ENCODE measurements around the gene ZNF337. TPM values are rescaled to one million over a fixed set of nuclear protein-coding genes. Genes with fewer than 3 reads are reported as not detected.
"Not testable (repeated sequence)": the region's sequence is repeated elsewhere in the genome, so short reads cannot be mapped to it uniquely, and the experiment has no call there.

The ZNF337 gene
- total RNA-seq, 1 donor from 2014 or later: 24.5 TPM

DNA sequence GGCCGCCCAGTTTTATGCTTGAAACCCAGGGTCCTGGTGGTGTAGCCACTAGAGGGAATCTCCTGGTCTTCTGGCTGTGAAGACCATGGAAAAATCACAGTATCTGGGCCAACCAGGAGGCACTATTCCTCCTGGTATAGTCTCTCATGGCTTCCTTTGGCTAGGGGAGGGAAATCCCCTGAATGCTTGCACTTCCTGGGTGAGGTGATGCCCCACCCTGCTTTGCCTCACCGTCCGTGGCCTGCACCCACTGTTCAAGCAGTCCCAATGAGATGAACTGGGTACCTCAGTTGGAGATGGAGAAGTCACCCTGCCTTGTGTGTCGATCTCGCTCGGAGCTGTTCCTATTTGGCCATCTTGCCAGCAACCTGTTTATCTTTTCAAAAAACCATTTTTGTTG lies 10.1 kb upstream of the ZNF337 start:
- TF ChIP-seq, protein P1, sequence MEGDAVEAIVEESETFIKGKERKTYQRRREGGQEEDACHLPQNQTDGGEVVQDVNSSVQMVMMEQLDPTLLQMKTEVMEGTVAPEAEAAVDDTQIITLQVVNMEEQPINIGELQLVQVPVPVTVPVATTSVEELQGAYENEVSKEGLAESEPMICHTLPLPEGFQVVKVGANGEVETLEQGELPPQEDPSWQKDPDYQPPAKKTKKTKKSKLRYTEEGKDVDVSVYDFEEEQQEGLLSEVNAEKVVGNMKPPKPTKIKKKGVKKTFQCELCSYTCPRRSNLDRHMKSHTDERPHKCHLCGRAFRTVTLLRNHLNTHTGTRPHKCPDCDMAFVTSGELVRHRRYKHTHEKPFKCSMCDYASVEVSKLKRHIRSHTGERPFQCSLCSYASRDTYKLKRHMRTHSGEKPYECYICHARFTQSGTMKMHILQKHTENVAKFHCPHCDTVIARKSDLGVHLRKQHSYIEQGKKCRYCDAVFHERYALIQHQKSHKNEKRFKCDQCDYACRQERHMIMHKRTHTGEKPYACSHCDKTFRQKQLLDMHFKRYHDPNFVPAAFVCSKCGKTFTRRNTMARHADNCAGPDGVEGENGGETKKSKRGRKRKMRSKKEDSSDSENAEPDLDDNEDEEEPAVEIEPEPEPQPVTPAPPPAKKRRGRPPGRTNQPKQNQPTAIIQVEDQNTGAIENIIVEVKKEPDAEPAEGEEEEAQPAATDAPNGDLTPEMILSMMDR (IDR thresholded peaks at IDR 0.05; ENCODE audit: partially characterized antibody, unreplicated experiment): no peak
- Mint-ChIP-seq H3K4me1 (ENCODE audit: low read depth, unreplicated experiment) (no peaks in the 10 kb centered on the region), H3K36me3 (ENCODE audit: unreplicated experiment) (no peaks in the 10 kb centered on the region), H3K27me3 (ENCODE audit: unreplicated experiment) (peaks cover 1% of the 10 kb centered on the region), H3K27ac (ENCODE audit: unreplicated experiment) (no peak overlapping the region), H3K9me3 (ENCODE audit: unreplicated experiment) (peaks cover 10% of the 10 kb centered on the region), H3K4me3 (ENCODE audit: unreplicated experiment) (no peak overlapping the region)
- no peak for DNase-seq

DNA sequence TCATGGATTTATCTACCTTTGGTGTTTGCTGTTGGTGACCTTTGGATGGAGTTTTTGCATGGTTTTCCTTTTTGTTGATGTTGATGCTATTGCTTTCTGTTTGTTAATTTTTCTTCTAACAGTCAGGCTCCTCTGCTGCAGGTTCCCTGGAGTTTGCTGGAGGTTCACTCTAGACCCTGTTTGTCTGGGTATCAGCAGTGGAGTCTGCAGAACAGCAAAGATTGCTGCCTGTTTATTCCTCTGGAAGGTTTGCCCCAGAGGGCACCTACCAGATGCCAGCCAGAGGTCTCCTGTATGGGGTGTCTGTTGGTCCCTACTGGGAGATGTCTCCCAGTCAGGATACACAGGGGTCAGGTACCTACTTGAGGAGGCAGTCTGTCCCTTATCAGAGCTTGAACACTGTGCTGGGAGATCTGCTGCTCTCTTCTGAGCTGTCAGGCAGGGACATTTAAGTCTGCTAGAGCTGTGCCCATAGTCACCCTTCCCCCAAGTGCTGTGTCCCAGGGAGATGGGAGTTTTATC lies 9.2 kb upstream of the ZNF337 start:
- peaks cover 4% of the 10 kb centered on the region for H3K36me3 Mint-ChIP-seq (ENCODE audit: unreplicated experiment)
- no peak for DNase-seq
- TF ChIP-seq, protein P1 (IDR thresholded peaks at IDR 0.05; ENCODE audit: partially characterized antibody, unreplicated experiment): no peak
- peaks cover 14% of the 10 kb centered on the region for H3K9me3 Mint-ChIP-seq (ENCODE audit: unreplicated experiment)
- no peaks in the 10 kb centered on the region for H3K4me1 Mint-ChIP-seq (ENCODE audit: low read depth, unreplicated experiment)
- no peak overlapping the region for H3K27ac Mint-ChIP-seq (ENCODE audit: unreplicated experiment)
- H3K4me3 Mint-ChIP-seq (ENCODE audit: unreplicated experiment): no peak overlapping the region
- H3K27me3 Mint-ChIP-seq (ENCODE audit: unreplicated experiment): no peaks in the 10 kb centered on the region

DNA sequence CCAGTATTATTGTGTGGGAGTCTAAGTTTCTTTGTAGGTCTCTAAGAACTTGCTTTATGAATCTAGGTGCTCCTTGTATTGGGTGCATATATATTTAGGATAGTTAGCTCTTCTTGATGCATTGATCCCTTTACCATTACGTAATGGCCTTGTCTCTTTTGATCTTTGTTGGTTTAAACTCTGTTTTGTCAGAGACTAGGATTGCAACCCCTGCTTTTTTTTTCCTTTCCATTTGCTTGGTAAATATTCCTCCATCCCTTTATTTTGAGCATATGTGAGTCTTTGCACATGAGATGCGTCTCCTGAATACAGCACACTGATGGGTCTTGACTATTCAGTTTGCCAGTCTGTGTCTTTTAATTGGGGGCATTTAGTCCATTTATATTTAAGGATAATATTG lies 7.7 kb upstream of the ZNF337 start:
- H3K4me1 Mint-ChIP-seq (ENCODE audit: low read depth, unreplicated experiment); H3K27me3 Mint-ChIP-seq (ENCODE audit: unreplicated experiment); H3K27ac Mint-ChIP-seq (ENCODE audit: unreplicated experiment): not testable (repeated sequence)

DNA sequence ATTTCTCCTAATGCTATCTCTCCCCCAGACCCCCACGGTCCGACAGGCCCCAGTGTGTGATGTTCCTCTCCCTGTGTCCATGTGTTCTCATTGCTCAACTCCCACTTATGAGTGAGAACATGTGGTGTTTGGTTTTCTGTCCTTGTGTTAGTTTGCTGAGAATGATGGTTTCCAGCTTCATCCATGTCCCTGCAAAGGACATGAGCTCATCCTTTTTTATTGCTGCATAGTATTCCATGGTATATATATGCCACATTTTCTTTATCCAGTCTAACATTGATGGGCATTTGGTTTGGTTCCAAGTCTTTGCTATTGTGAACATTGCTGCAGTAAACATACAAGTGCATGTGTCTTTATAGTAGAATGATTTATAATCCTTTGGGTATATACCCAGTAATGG lies 4.2 kb upstream of the ZNF337 start:
- not testable (repeated sequence) for H3K4me3 Mint-ChIP-seq (ENCODE audit: unreplicated experiment); DNase-seq; H3K27me3 Mint-ChIP-seq (ENCODE audit: unreplicated experiment); H3K4me1 Mint-ChIP-seq (ENCODE audit: low read depth, unreplicated experiment); H3K27ac Mint-ChIP-seq (ENCODE audit: unreplicated experiment)
- Mint-ChIP-seq H3K9me3 (ENCODE audit: unreplicated experiment) (peaks cover 15% of the 10 kb centered on the region), H3K36me3 (ENCODE audit: unreplicated experiment) (peaks cover 19% of the 10 kb centered on the region)

More for the DNA sequence above, 7.7 kb upstream of the ZNF337 start:
- not testable (repeated sequence) for H3K4me3 Mint-ChIP-seq (ENCODE audit: unreplicated experiment); DNase-seq
- Mint-ChIP-seq H3K9me3 (ENCODE audit: unreplicated experiment) (peaks cover 15% of the 10 kb centered on the region), H3K36me3 (ENCODE audit: unreplicated experiment) (peaks cover 19% of the 10 kb centered on the region)

DNA sequence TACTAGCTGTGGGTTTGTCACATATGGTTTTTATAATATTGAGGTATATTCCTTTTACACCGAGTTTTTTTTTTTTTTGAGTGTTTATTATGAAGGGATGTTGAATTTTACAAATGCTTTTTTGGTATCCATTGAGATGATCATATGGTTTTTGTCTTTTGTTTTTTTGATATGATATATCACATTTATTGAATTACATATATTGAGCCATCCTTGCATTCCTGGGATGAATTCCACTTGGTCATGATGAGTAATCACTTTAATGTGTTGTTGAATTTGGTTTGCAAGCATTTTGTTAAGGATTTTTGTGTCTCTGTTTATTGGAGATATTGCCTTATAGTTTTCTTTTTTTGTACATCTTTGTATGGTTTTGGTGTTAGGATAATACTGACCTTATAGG lies 3.3 kb upstream of the ZNF337 start:
- peaks cover 16% of the 10 kb centered on the region for H3K9me3 Mint-ChIP-seq (ENCODE audit: unreplicated experiment)
- H3K27ac Mint-ChIP-seq (ENCODE audit: unreplicated experiment): no peak overlapping the region
- TF ChIP-seq, protein P1 (IDR thresholded peaks at IDR 0.05; ENCODE audit: partially characterized antibody, unreplicated experiment): no peak
- peaks cover 19% of the 10 kb centered on the region for H3K36me3 Mint-ChIP-seq (ENCODE audit: unreplicated experiment)
- no peak overlapping the region for H3K4me3 Mint-ChIP-seq (ENCODE audit: unreplicated experiment)
- H3K27me3 Mint-ChIP-seq (ENCODE audit: unreplicated experiment): peaks cover 2% of the 10 kb centered on the region
- no peak for DNase-seq
- H3K4me1 Mint-ChIP-seq (ENCODE audit: low read depth, unreplicated experiment): no peaks in the 10 kb centered on the region

DNA sequence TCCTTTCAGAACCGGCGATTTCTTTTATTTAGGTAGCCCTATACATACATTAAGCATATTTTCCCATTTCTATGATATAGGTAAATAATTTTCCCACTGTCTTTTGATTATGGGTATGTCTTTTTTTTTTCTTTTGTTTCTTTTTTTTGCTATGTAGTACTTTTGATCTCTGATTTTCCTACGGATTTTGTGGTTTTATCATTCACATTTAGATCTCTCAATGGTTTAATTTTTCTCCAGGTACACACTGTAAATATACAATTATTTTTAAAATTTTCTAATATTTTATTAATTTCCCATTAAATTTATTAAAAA lies 436 bp upstream of the ZNF337 start:
- no peak for DNase-seq
- H3K4me3 Mint-ChIP-seq (ENCODE audit: unreplicated experiment): peak overlapping the region; percentile 93
- peak overlapping the region; percentile 79 for H3K27ac Mint-ChIP-seq (ENCODE audit: unreplicated experiment)
- TF ChIP-seq, protein P1 (IDR thresholded peaks at IDR 0.05; ENCODE audit: partially characterized antibody, unreplicated experiment): no peak
- H3K36me3 Mint-ChIP-seq (ENCODE audit: unreplicated experiment): peaks cover 19% of the 10 kb centered on the region
- peaks cover 15% of the 10 kb centered on the region for H3K9me3 Mint-ChIP-seq (ENCODE audit: unreplicated experiment)
- peaks cover 7% of the 10 kb centered on the region for H3K4me1 Mint-ChIP-seq (ENCODE audit: low read depth, unreplicated experiment)
- peaks cover 9% of the 10 kb centered on the region for H3K27me3 Mint-ChIP-seq (ENCODE audit: unreplicated experiment)

All from glutamatergic neuron (in vitro differentiated cells).